ENCODE data around the gene CPSF2.

DNA sequence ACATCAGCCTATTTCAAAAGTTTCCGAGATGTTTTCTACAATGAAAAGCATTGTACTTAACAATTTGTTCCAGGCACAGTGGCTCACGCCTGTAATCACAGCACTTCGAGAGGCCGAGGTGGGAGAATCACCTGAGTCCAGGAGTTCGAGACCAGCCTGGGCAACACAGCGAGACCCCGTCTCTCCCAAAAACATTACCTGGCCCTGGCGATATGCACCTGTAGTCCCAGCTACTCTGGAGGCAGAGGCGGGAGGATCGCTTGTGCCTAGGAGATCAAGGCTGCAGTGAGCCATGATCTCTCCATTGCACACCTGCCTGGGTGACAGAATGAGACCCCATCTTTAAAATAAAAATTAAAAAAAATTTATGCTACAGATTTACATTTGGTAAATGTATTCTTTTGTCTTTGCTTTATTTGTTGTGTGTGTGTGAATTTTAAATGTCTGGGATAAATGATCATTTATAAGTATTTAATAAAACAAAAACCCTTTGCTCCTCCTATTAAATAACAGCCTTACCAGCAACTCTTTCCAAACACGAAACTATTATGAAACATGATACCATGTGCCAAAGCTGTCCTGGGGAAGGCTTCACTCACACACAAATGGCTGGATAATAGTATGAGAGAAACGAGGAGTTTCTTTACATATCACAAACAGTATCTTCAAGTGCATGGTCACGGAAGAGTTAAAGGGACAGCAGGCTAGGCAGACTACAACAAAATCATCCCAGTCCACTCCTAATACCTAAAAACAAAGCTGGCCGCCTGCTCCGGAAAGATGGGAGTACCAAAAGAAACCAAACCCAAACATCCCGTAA, 16.5 kb upstream of the CPSF2 start:
- TF ChIP-seq, protein P1, sequence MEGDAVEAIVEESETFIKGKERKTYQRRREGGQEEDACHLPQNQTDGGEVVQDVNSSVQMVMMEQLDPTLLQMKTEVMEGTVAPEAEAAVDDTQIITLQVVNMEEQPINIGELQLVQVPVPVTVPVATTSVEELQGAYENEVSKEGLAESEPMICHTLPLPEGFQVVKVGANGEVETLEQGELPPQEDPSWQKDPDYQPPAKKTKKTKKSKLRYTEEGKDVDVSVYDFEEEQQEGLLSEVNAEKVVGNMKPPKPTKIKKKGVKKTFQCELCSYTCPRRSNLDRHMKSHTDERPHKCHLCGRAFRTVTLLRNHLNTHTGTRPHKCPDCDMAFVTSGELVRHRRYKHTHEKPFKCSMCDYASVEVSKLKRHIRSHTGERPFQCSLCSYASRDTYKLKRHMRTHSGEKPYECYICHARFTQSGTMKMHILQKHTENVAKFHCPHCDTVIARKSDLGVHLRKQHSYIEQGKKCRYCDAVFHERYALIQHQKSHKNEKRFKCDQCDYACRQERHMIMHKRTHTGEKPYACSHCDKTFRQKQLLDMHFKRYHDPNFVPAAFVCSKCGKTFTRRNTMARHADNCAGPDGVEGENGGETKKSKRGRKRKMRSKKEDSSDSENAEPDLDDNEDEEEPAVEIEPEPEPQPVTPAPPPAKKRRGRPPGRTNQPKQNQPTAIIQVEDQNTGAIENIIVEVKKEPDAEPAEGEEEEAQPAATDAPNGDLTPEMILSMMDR (IDR thresholded peaks at IDR 0.05): no peak
- TF ChIP-seq POLR2A (IDR thresholded peaks at IDR 0.05): no peak
